H4 (cell line): Measurements from ENCODE around the gene CATSPER1. TPM values are rescaled to one million over a fixed set of nuclear protein-coding genes. Genes with fewer than 3 reads are reported as not detected.
"Not testable (repeated sequence)": the region's sequence is repeated elsewhere in the genome, so short reads cannot be mapped to it uniquely, and the experiment has no call there.

ENCODE experiments used
- DNase-seq: peaks from one replicate; pipeline ENCODE4 v3.0.0-alpha.2; 2015; ENCODE audit warnings: low spot score
- total RNA-seq: library from RNA; depleted of rRNA; stranded (reverse); fragments of >200 nt; shearing (Covaris generic); gene quantifications from 2 replicates; pipeline ENCODE4 v1.2.3, GENCODE V29; 2014

CATSPER1 gene
- total RNA-seq, 1 experiment from 2014 or later, result 2.6 TPM

- peak; percentile 98 for DNase-seq
These were observed 25.7 kb upstream of the CATSPER1 start, which contains the start of gene SF3B2 for GRCh38 chr11:66051766-66052663. TSS of gene SF3B2 (plus strand) at chr11:66052364. CDS start at chr11:66052385, 21 bp downstream.

- DNase-seq, result no peak
These were observed 25.1 kb upstream of the CATSPER1 start for GRCh38 chr11:66051371-66051765.

GRCh38 chr11:66050581-66051231 lies 24.4 kb upstream of the CATSPER1 start:
- no peak for DNase-seq

GRCh38 chr11:66048547-66049323 lies 22.5 kb upstream of the CATSPER1 start, which contains the start of gene GAL3ST3:
TSS of gene GAL3ST3 (minus strand) at chr11:66049161. CDS start at chr11:66045415, 3,746 bp downstream.
- DNase-seq, result no peak

- DNase-seq, result no peak
These were observed 21.5 kb upstream of the CATSPER1 start for GRCh38 chr11:66047541-66048365.

GRCh38 chr11:66046901-66047300 lies 20.6 kb upstream of the CATSPER1 start:
- no peak for DNase-seq

GRCh38 chr11:66045177-66045639 lies 18.9 kb upstream of the CATSPER1 start:
- peak; percentile 56 for DNase-seq

- DNase-seq, result no peak
These were observed 18.5 kb upstream of the CATSPER1 start for GRCh38 chr11:66044757-66045156.

GRCh38 chr11:66042996-66043906 lies 17.0 kb upstream of the CATSPER1 start:
- no peak for DNase-seq

GRCh38 chr11:66042227-66042995 lies 16.1 kb upstream of the CATSPER1 start:
- DNase-seq, result no peak

- DNase-seq, result no peak
These were observed 13.5 kb upstream of the CATSPER1 start for GRCh38 chr11:66039765-66040164.

- no peak for DNase-seq
These were observed 11.0 kb upstream of the CATSPER1 start for GRCh38 chr11:66037327-66037726.

- DNase-seq, result no peak
These were observed 10.0 kb upstream of the CATSPER1 start for GRCh38 chr11:66036334-66036710.

- DNase-seq, result no peak
These were observed 9.5 kb upstream of the CATSPER1 start for GRCh38 chr11:66035653-66036333.

- DNase-seq, result no peak
These were observed 6.9 kb upstream of the CATSPER1 start for GRCh38 chr11:66032957-66033735.

GRCh38 chr11:66023186-66023440 lies 3.2 kb downstream of the CATSPER1 start:
- DNase-seq, result not testable (repeated sequence)

- no peak for DNase-seq
These were observed 3.7 kb downstream of the CATSPER1 start for GRCh38 chr11:66022401-66023185.
